Measurements from ENCODE around the gene CYP3A7. TPM values are rescaled to one million over a fixed set of nuclear protein-coding genes. Genes with fewer than 3 reads are reported as not detected.

Gene CYP3A7
- total RNA-seq, 1 experiment from 2014 or later = not detected

DNA sequence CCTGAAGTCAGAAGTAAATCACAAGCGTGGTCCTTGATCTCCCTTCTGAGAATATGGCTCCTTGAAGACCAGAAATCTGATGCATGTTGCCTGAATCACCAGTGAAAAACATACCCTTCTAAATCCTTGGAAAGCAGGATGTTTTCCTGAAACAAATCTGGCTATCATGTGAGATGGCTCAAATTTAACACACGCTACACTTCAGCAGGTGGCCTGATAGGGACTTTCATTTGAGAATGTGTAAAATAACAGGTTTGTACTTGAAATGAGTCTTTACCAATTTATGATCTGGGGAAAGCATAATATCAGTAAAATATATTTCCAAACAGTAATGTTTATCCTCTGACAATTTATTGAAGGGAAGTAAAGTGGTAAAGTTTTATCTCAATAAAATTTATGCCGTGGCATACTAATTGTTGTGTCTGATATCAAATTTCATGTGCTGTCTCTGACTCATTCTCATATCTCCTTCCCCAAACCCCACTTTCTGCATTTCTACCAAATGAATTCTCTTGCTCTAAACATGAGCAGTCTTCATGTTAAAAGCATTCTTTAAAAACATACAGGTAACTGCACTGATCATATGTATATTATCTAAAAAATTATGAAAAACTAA is 31.6 kb upstream of the CYP3A7 start:
- no TSS peak for BruUV-seq (replicated peaks)
- ChIA-PET POLR2A (no interaction called here), CTCF (no interaction called here)
- Histone ChIP-seq H3K4me1 (no peaks in the 10 kb centered on the region), H3K4me3 (ENCODE audit: low read depth, low read length) (no peak overlapping the region), H3K27me3 (replicated peaks; ENCODE audit: control insufficient read depth, insufficient read depth, low read length) (no peaks in the 10 kb centered on the region), H3K9me3 (peaks cover 6% of the 10 kb centered on the region; the same call in 1 of the 2 replicates), H3K36me3 (ENCODE audit: control insufficient read depth, insufficient read depth, low read length) (no peaks in the 10 kb centered on the region)
- peaks cover 8% of the 10 kb centered on the region for H3K9me3 Mint-ChIP-seq (ENCODE audit: unreplicated experiment)
- intact Hi-C loops (cut with micrococcal nuclease; ENCODE audit: unreplicated experiment) = no loop called here
- H3K27ac Mint-ChIP-seq (ENCODE audit: unreplicated experiment) = no peak overlapping the region
- H3K36me3 Mint-ChIP-seq (ENCODE audit: insufficient read depth, unreplicated experiment) = no peaks in the 10 kb centered on the region
- no peak overlapping the region for H3K4me3 Mint-ChIP-seq (ENCODE audit: unreplicated experiment)
- no peaks in the 10 kb centered on the region for H3K4me1 Mint-ChIP-seq (ENCODE audit: low read depth, unreplicated experiment)
- TF ChIP-seq, protein P1, sequence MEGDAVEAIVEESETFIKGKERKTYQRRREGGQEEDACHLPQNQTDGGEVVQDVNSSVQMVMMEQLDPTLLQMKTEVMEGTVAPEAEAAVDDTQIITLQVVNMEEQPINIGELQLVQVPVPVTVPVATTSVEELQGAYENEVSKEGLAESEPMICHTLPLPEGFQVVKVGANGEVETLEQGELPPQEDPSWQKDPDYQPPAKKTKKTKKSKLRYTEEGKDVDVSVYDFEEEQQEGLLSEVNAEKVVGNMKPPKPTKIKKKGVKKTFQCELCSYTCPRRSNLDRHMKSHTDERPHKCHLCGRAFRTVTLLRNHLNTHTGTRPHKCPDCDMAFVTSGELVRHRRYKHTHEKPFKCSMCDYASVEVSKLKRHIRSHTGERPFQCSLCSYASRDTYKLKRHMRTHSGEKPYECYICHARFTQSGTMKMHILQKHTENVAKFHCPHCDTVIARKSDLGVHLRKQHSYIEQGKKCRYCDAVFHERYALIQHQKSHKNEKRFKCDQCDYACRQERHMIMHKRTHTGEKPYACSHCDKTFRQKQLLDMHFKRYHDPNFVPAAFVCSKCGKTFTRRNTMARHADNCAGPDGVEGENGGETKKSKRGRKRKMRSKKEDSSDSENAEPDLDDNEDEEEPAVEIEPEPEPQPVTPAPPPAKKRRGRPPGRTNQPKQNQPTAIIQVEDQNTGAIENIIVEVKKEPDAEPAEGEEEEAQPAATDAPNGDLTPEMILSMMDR (IDR thresholded peaks at IDR 0.05; ENCODE audit: insufficient read depth in 1 of 2, low read depth in 1 of 2, low read length in 1 of 2, severe bottlenecking in 1 of 2, unreplicated experiment in 1 of 2) = no peak
- DNase-seq = no peak
- peaks cover 6% of the 10 kb centered on the region for H3K27me3 Mint-ChIP-seq (ENCODE audit: insufficient read depth, unreplicated experiment)

DNA sequence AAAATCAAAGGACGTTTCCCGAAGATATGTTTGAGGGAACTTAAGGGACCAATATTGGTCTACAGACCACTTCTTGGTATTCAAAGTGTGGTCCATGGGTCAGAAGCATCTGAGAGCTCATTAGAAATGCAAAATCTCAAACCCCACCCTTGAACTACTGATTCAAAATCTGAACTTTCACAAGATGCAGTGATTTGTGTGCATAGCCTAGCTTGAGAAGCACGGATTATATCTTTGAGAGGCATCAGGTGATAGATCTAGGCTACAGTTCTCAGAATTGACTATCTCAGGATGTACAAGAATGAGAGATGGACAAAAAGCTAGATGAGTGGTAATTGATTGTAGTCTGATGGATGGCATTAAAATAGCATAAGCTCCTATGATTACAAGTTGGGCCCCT is 29.5 kb upstream of the CYP3A7 start:
- no peaks in the 10 kb centered on the region for H3K4me1 Mint-ChIP-seq (ENCODE audit: low read depth, unreplicated experiment)
- CTCF ChIA-PET = no interaction called here
- H3K4me3 Mint-ChIP-seq (ENCODE audit: unreplicated experiment) = no peak overlapping the region

GRCh38 chr7:99762680-99763327 is 27.8 kb upstream of the CYP3A7 start:
- ChIA-PET CTCF (no interaction called here), POLR2A (no interaction called here)
- peaks cover 3% of the 10 kb centered on the region for H3K27me3 Mint-ChIP-seq (ENCODE audit: insufficient read depth, unreplicated experiment)
- BruUV-seq (replicated peaks) = no TSS peak
- TF ChIP-seq, protein P1 (IDR thresholded peaks at IDR 0.05; ENCODE audit: insufficient read depth in 1 of 2, low read depth in 1 of 2, low read length in 1 of 2, severe bottlenecking in 1 of 2, unreplicated experiment in 1 of 2) = no peak
- H3K36me3 Mint-ChIP-seq (ENCODE audit: insufficient read depth, unreplicated experiment) = no peaks in the 10 kb centered on the region
- H3K9me3 ChIP-seq = no peaks in the 10 kb centered on the region
- no peaks in the 10 kb centered on the region for H3K4me1 Mint-ChIP-seq (ENCODE audit: low read depth, unreplicated experiment)
- no peaks in the 10 kb centered on the region for H3K36me3 ChIP-seq (ENCODE audit: control insufficient read depth, insufficient read depth, low read length)
- no peaks in the 10 kb centered on the region for H3K27me3 ChIP-seq (replicated peaks; ENCODE audit: control insufficient read depth, insufficient read depth, low read length)
- no peak overlapping the region for H3K27ac Mint-ChIP-seq (ENCODE audit: unreplicated experiment)
- H3K9me3 Mint-ChIP-seq (ENCODE audit: unreplicated experiment) = no peaks in the 10 kb centered on the region
- no peak overlapping the region for H3K4me3 Mint-ChIP-seq (ENCODE audit: unreplicated experiment)
- no peaks in the 10 kb centered on the region for H3K4me1 ChIP-seq
- intact Hi-C loops (cut with micrococcal nuclease; ENCODE audit: unreplicated experiment) = no loop called here
- H3K4me3 ChIP-seq (ENCODE audit: low read depth, low read length) = no peak overlapping the region
- DNase-seq = no peak

More for the DNA sequence above, 29.5 kb upstream of the CYP3A7 start:
- intact Hi-C loops (cut with micrococcal nuclease; ENCODE audit: unreplicated experiment) = no loop called here
- no peaks in the 10 kb centered on the region for H3K9me3 ChIP-seq
- POLR2A ChIA-PET = no interaction called here
- no TSS peak for BruUV-seq (replicated peaks)
- no peak overlapping the region for H3K4me3 ChIP-seq (ENCODE audit: low read depth, low read length)
- no peaks in the 10 kb centered on the region for H3K36me3 ChIP-seq (ENCODE audit: control insufficient read depth, insufficient read depth, low read length)
- peaks cover 6% of the 10 kb centered on the region for H3K27me3 Mint-ChIP-seq (ENCODE audit: insufficient read depth, unreplicated experiment)
- H3K9me3 Mint-ChIP-seq (ENCODE audit: unreplicated experiment) = no peaks in the 10 kb centered on the region
- no peaks in the 10 kb centered on the region for H3K27me3 ChIP-seq (replicated peaks; ENCODE audit: control insufficient read depth, insufficient read depth, low read length)
- TF ChIP-seq, protein P1 (IDR thresholded peaks at IDR 0.05; ENCODE audit: insufficient read depth in 1 of 2, low read depth in 1 of 2, low read length in 1 of 2, severe bottlenecking in 1 of 2, unreplicated experiment in 1 of 2) = no peak
- no peak for DNase-seq
- no peaks in the 10 kb centered on the region for H3K4me1 ChIP-seq
- H3K36me3 Mint-ChIP-seq (ENCODE audit: insufficient read depth, unreplicated experiment) = no peaks in the 10 kb centered on the region
- H3K27ac Mint-ChIP-seq (ENCODE audit: unreplicated experiment) = no peak overlapping the region

Measured in Caco-2 (cell line).